Bronchial smooth muscle cell (primary cell): Measurements from ENCODE around the gene CFC1. TPM values are rescaled to one million over a fixed set of nuclear protein-coding genes. Genes with fewer than 3 reads are reported as not detected.

Experiments
- total RNA-seq: library from RNA; depleted of rRNA; stranded (reverse); fragments of >200 nt; gene quantifications from 2 replicates; pipeline ENCODE4 v1.2.1, GENCODE V29; 2014

CFC1 gene
- total RNA-seq, result not detected in 2 replicates

DNA sequence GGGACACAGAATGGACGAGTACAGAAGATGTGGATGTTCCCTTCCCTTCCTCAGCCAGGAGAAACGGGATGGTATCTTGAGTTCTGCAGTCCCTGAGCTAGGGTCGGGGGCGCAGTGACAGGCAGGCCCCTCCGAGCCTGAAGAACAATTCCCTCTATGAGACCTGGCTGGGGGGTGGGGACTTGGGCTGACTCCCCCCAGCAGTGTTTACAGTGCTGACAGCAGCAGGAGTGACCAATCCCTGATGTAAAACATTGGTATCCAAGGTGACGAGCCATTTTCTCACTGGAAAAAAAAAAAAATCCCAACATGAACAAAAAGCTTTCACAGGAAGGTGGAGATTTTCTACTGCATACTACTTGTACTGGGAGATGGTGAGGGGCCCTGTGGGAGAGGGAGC lies at the start of gene CFC1:
CFC1 (minus strand) TSS at position 183 of the 400 bp plus-strand sequence. CDS start 288 bp downstream, outside the sequence.

GRCh38 chr2:130611140-130611539 lies 11.8 kb upstream of the CFC1 start, which contains the start of gene POTEJ:
POTEJ (plus strand) TSS chr2:130611440; CDS start chr2:130611533, 93 bp downstream.

Other genes starting within 250 kb of the CFC1 start
- 10.6 and 10.9 TPM in 2 replicates for gene PTPN18, start 243.5 kb downstream of the CFC1 start, total RNA-seq
- under 0.01 TPM in 1 of 2 replicates, not detected in the other for gene POTEI, start 90.2 kb downstream of the CFC1 start, total RNA-seq
- not detected in 2 replicates for gene CFC1B, start 78.4 kb downstream of the CFC1 start, total RNA-seq
- not detected in 2 replicates for gene POTEJ, start 11.9 kb upstream of the CFC1 start, total RNA-seq
- gene GPR148, start 129.5 kb upstream of the CFC1 start, total RNA-seq, result not detected in 2 replicates
- under 0.01 TPM in 1 of 2 replicates, not detected in the other for gene AMER3, start 156.0 kb upstream of the CFC1 start, total RNA-seq
- 2.2 and 5.2 TPM in 2 replicates for gene ARHGEF4, start 237.3 kb upstream of the CFC1 start, total RNA-seq